Adipocyte (in vitro differentiated cells): ENCODE data around the gene PRPF8.
"Not testable (repeated sequence)": the region's sequence is repeated elsewhere in the genome, so short reads cannot be mapped to it uniquely, and the experiment has no call there.

ENCODE experiments used
- DNase-seq: peaks from one replicate; pipeline ENCODE4 v3.0.0-alpha.2; 2015; ENCODE audit warnings: low read depth
- H3K27me3 ChIP-seq: replicated peaks from 2 replicates; pipeline ENCODE4 v1.7.0; 2013; ENCODE audit warnings: mild to moderate bottlenecking, low read length, moderate library complexity; ENCODE audit not compliant: control insufficient read depth, insufficient read depth
- H3K36me3 ChIP-seq: 2 replicates; pipeline ENCODE4 v1.7.0; 2013; ENCODE audit warnings: low read length, mild to moderate bottlenecking, moderate library complexity; ENCODE audit not compliant: control insufficient read depth, insufficient read depth, severe bottlenecking
- H3K4me1 ChIP-seq: 2 replicates; pipeline ENCODE4 v1.7.0; 2013; ENCODE audit warnings: mild to moderate bottlenecking, low read length, moderate library complexity; ENCODE audit not compliant: control insufficient read depth, insufficient read depth
- H3K4me3 ChIP-seq: 2 replicates; pipeline ENCODE4 v1.7.0; 2013; ENCODE audit warnings: mild to moderate bottlenecking, low read length, moderate library complexity
- H3K9ac ChIP-seq: 2 replicates; pipeline ENCODE4 v1.7.0; 2013; ENCODE audit warnings: mild to moderate bottlenecking, low read length, moderate library complexity
- H3K9me3 ChIP-seq: 2 replicates; pipeline ENCODE4 v1.7.0; 2013; ENCODE audit warnings: mild to moderate bottlenecking, low read length, moderate library complexity; ENCODE audit not compliant: control insufficient read depth

PRPF8 gene

DNA sequence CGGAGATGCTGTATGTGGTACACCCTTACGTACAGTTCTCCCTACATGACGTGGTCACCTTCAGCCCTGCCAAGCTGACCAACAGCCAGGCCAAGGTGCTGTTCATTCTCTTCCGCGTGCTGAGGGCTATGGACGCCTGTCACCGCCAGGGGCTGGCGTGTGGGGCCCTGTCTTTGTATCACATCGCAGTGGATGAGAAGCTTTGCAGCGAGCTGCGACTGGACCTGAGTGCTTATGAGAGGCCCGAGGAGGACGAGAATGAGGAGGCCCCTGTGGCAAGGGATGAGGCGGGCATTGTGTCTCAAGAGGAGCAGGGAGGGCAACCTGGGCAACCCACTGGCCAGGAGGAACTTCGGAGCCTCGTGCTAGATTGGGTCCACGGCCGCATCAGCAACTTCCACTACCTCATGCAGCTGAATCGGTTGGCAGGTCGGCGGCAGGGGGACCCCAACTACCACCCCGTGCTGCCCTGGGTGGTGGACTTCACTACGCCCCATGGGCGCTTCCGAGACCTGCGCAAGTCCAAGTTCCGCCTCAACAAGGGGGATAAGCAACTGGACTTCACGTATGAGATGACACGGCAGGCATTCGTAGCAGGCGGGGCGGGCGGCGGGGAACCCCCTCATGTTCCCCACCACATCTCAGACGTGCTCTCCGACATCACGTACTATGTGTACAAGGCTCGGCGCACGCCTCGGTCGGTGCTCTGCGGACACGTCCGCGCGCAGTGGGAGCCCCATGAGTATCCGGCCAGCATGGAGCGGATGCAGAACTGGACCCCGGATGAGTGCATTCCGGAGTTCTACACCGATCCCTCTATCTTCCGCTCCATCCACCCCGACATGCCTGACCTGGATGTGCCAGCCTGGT, 41.2 kb upstream of the PRPF8 start:
- Histone ChIP-seq H3K4me1 (peaks cover 67% of the 10 kb centered on the region), H3K4me3 (peak overlapping the region; percentile 79), H3K9ac (peak overlapping the region; percentile 87), H3K27me3 (no peaks in the 10 kb centered on the region), H3K36me3 (peaks cover 14% of the 10 kb centered on the region), H3K9me3 (no peaks in the 10 kb centered on the region)
- DNase-seq = no peak

DNA sequence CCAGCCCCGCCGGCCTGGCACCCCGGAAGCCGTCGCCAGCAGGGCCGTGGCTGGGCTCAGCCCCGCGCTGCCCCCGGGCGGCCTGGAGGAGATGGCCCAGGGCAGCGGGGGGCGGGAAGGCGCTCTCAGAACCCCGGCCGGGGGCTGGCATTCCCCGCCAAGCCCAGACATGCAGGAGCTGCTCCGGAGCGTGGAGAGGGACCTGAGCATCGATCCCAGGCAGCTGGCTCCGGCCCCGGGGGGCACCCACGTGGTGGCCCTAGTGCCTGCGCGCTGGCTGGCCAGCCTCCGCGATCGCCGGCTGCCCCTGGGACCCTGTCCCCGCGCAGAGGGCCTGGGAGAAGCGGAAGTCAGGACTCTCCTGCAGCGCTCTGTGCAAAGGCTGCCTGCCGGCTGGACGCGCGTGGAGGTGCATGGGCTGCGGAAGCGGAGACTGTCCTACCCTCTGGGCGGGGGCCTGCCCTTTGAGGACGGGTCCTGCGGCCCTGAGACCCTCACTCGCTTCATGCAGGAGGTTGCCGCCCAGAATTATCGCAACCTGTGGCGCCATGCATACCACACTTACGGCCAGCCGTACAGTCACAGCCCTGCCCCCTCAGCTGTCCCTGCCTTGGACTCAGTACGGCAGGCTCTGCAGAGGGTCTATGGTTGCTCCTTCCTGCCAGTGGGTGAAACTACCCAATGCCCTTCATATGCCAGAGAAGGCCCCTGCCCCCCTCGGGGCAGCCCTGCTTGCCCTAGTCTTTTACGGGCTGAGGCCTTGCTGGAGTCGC, 40.4 kb upstream of the PRPF8 start:
- H3K36me3 ChIP-seq = peaks cover 14% of the 10 kb centered on the region
- H3K4me3 ChIP-seq = peak overlapping the region; percentile 79
- no peaks in the 10 kb centered on the region for H3K9me3 ChIP-seq
- DNase-seq = no peak
- H3K4me1 ChIP-seq = peaks cover 67% of the 10 kb centered on the region
- H3K9ac ChIP-seq = peak overlapping the region; percentile 87
- no peaks in the 10 kb centered on the region for H3K27me3 ChIP-seq

DNA sequence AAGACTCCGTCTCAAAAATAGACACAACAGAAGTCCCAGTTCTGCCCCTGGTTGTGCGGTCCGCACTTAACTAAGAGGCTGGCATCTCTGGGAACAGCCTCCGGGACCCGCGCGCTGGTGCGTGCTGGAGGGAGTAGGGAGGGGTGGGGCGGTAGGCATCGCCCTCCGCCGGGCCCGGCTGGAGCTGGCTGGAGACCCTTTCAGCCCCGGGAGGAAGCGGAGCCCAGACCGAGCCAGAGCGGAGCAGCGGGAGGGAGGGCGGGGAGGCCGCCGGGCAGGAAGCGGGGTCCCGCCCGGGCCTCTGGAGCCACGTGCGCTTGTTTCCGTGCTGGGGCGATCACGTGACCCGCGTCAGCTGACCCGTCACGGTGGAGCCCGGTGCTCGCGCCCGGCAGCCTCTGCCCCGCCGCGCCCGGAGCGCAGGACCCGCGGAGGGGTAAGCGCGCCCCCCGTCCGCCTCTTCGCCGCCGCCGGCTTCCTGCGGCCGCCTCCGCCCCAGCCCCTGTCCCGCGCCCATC, 39.7 kb upstream of the PRPF8 start, which contains the start of gene WDR81:
Gene WDR81 (plus strand): TSS at position 354 of the 518 bp plus-strand sequence. CDS start 256 bp downstream, outside the sequence.
- Histone ChIP-seq H3K9me3 (no peaks in the 10 kb centered on the region), H3K4me1 (peaks cover 65% of the 10 kb centered on the region), H3K27me3 (no peaks in the 10 kb centered on the region), H3K4me3 (peak within 1 kb of the TSS; percentile 79), H3K9ac (peak within 1 kb of the TSS; percentile 87), H3K36me3 (peaks cover 14% of the 10 kb centered on the region)
- peak; percentile 94 for DNase-seq

GRCh38 chr17:1722022-1722421, 37.4 kb upstream of the PRPF8 start:
- not testable (repeated sequence) for H3K27me3 ChIP-seq, H3K9ac ChIP-seq, H3K36me3 ChIP-seq, H3K9me3 ChIP-seq, H3K4me3 ChIP-seq
- H3K4me1 ChIP-seq = peaks cover 70% of the 10 kb centered on the region
- DNase-seq = peak; percentile 56

- no peaks in the 10 kb centered on the region for H3K36me3 ChIP-seq
- no peak overlapping the region for H3K4me3 ChIP-seq
- H3K27me3 ChIP-seq = no peaks in the 10 kb centered on the region
- H3K4me1 ChIP-seq = peaks cover 59% of the 10 kb centered on the region
- DNase-seq = peak; percentile 85
- peak overlapping the region; percentile 59 for H3K9ac ChIP-seq
- H3K9me3 ChIP-seq = no peaks in the 10 kb centered on the region
These were observed 36.3 kb upstream of the PRPF8 start for GRCh38 chr17:1720856-1721386.

DNA sequence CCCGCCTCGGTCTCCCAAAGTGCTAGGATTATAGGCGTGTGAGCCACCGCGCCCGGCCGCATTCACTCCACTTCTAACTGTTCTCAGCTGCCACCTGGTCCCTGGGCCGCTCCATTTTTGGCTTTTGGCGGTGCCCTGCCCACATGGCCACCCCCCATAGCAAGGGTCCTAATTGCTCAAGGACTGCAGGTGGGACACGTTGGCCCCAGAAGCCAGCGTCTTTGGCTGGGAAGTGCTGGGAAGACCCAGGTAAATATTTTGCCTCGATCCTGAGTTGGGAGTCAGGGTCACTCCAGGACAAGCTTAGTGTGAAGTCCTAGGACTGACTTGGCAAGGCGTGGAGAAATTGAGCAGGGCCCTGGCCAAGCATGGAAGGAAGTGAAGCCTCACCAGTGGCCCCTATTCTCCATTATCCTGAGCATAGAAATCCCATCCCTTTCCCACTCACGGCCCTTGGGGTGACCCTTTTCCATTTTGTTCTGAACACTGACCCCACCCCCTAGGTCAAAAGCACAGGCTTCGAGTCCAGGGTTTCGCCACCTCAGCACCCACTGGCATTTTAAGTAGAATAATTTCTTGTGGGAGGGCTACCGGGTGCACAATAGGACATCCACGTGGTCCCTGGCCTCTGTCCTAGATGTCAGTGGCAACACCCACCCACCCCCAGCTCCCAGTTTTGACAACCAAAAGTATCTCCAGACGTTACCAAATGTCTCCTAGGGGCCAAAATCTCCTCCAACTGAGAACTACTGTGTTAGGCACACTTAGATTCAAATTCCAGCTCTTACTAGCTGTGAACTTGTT, 33.9 kb upstream of the PRPF8 start:
- peaks cover 47% of the 10 kb centered on the region for H3K4me1 ChIP-seq
- no peak overlapping the region for H3K4me3 ChIP-seq
- peaks cover 7% of the 10 kb centered on the region for H3K36me3 ChIP-seq
- peak overlapping the region; percentile 98 for H3K9ac ChIP-seq
- no peaks in the 10 kb centered on the region for H3K27me3 ChIP-seq
- DNase-seq = no peak
- H3K9me3 ChIP-seq = no peaks in the 10 kb centered on the region

DNA sequence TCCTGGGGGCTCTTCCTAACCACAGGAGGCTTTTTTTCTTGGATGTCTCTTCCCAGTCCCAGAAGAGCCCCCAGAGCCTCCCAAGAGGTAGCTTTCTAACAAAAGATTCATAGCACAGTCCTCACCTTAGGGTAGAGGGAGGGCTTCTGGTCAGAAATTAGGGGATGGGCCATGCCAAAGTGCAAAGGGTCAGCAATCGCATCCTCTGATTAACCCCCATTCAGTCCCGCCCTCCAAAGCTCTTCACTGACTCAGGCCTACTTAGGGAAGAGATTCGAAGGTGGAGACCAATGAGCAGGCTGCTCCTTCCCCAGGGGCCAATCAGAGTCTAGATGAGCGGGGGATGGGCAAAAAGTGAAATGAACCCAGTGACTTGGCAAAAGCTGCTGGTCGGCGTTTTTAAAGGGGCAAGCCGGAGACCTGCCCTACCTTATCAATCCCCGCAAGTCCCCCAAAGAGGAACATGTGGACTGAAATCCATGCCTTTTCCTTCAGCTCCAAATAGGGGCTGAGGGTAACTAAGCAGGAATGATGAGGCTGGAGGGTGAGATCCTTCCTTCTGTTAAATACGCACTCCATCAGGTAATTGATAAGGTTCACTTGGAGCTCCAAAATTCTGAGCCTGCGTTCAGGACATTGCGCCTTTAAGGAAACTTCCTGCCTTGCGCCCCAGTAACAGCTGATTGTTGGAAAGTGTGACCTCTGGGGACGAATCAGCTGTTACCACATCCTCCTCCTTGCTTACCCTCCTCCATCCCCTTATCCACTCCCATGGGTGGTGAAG, 32.4 kb upstream of the PRPF8 start:
- peak; percentile 99 for DNase-seq
- H3K4me1 ChIP-seq = peaks cover 52% of the 10 kb centered on the region

DNA sequence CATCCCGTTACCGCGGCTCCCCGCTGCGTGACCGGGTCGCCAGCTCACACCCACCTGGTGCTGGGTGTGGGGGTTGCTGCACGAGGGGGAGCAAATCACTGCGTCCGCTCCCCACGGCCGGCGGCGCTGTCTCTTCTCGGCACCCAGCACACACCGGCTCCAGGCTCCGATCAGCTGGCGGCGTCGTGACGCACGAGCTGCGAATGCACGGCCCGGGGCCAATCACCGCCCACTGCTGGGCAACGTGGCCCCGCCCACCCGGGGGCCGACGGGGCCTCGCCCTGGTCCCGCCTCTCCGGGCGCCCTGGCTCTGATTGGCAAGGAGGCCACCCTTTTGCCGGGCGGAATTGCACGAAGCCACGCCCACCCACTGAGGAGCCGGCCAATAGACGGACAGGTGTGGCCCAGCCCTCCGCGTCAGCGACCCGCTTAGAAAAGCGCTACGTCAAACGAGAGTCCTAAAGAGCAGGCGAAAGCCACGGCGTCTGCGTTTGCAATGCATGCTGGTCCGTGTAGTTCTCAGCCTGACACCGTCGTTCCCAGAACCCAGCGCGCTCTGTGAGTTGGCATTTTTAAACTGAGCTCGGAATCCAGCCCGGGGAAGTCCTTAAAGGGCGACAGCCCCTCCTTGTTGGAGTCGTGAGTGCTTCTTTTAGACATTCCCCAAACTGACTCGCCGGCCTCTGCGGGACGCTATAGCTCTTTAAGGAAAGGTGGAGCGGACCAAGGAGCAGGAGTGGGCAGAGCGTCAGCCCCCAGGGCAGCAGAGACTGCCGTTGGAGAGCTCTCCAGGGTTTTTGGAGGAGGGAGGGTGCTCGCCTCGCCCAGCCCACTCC, 31.6 kb upstream of the PRPF8 start:
- no peaks in the 10 kb centered on the region for H3K9me3 ChIP-seq
- peak; percentile 100 for DNase-seq
- H3K36me3 ChIP-seq = peaks cover 30% of the 10 kb centered on the region

More for the DNA sequence above, 32.4 kb upstream of the PRPF8 start:
- Histone ChIP-seq H3K9me3 (no peaks in the 10 kb centered on the region), H3K36me3 (peaks cover 22% of the 10 kb centered on the region), H3K27me3 (no peaks in the 10 kb centered on the region), H3K4me3 (peak overlapping the region; percentile 88), H3K9ac (peak overlapping the region; percentile 98)

GRCh38 chr17:1715803-1716075, 31.1 kb upstream of the PRPF8 start:
- H3K9me3 ChIP-seq = no peaks in the 10 kb centered on the region
- peaks cover 53% of the 10 kb centered on the region for H3K4me1 ChIP-seq
- no peaks in the 10 kb centered on the region for H3K27me3 ChIP-seq
- peak overlapping the region; percentile 97 for H3K4me3 ChIP-seq
- peak overlapping the region; percentile 99 for H3K9ac ChIP-seq
- DNase-seq = no peak
- H3K36me3 ChIP-seq = peaks cover 34% of the 10 kb centered on the region

More for the DNA sequence above, 31.6 kb upstream of the PRPF8 start:
- H3K4me1 ChIP-seq = peaks cover 55% of the 10 kb centered on the region
- peak overlapping the region; percentile 97 for H3K4me3 ChIP-seq
- no peaks in the 10 kb centered on the region for H3K27me3 ChIP-seq
- peak overlapping the region; percentile 99 for H3K9ac ChIP-seq
